ENCODE data around the gene CHDH.
A peak's percentile ranks its signal among the peaks of the same experiment; 100 is the strongest.

The CHDH gene

GRCh38 chr3:53885239-53885638 lies 39.0 kb upstream of the CHDH start:
- H3K79me2 ChIP-seq (ENCODE audit: insufficient read depth, low read length): peaks cover 13% of the 10 kb centered on the region
- H3K27ac ChIP-seq (ENCODE audit: low read length): no peak overlapping the region
- no peaks in the 10 kb centered on the region for H4K20me1 ChIP-seq (ENCODE audit: insufficient read depth, low read length)
- H3K4me1 ChIP-seq (ENCODE audit: insufficient read depth, low read length): peaks cover 19% of the 10 kb centered on the region
- ATAC-seq (ENCODE audit: insufficient read depth, low read depth) (no peak), DNase-seq (no peak)
- H3K4me3 ChIP-seq (ENCODE audit: low read depth in 1 of 2, low read length in 2 of 2): no peak overlapping the region
- no peak overlapping the region for H2AFZ ChIP-seq (ENCODE audit: low read depth, low read length)
- TF ChIP-seq EZH2 (IDR thresholded peaks at IDR 0.05; ENCODE audit: borderline replicate concordance, low read depth, low read length, severe bottlenecking): no peak
- TF ChIP-seq, protein P1, sequence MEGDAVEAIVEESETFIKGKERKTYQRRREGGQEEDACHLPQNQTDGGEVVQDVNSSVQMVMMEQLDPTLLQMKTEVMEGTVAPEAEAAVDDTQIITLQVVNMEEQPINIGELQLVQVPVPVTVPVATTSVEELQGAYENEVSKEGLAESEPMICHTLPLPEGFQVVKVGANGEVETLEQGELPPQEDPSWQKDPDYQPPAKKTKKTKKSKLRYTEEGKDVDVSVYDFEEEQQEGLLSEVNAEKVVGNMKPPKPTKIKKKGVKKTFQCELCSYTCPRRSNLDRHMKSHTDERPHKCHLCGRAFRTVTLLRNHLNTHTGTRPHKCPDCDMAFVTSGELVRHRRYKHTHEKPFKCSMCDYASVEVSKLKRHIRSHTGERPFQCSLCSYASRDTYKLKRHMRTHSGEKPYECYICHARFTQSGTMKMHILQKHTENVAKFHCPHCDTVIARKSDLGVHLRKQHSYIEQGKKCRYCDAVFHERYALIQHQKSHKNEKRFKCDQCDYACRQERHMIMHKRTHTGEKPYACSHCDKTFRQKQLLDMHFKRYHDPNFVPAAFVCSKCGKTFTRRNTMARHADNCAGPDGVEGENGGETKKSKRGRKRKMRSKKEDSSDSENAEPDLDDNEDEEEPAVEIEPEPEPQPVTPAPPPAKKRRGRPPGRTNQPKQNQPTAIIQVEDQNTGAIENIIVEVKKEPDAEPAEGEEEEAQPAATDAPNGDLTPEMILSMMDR (IDR thresholded peaks at IDR 0.05; ENCODE audit: borderline replicate concordance, extremely low read depth, low read length, poor library complexity, severe bottlenecking): no peak
- peaks cover 22% of the 10 kb centered on the region for H3K27me3 ChIP-seq (ENCODE audit: insufficient read depth, low read length, poor library complexity)
- H3K9me3 ChIP-seq (ENCODE audit: insufficient read depth, low read length, severe bottlenecking): no peaks in the 10 kb centered on the region
- peaks cover 5% of the 10 kb centered on the region; the same call in 1 of the 2 replicates for H3K36me3 ChIP-seq (ENCODE audit: insufficient read depth, low read length)
- H3K4me2 ChIP-seq (ENCODE audit: insufficient read depth, low read length): no peak overlapping the region
- no peak overlapping the region for H3K9ac ChIP-seq (ENCODE audit: low read depth, low read length)

DNA sequence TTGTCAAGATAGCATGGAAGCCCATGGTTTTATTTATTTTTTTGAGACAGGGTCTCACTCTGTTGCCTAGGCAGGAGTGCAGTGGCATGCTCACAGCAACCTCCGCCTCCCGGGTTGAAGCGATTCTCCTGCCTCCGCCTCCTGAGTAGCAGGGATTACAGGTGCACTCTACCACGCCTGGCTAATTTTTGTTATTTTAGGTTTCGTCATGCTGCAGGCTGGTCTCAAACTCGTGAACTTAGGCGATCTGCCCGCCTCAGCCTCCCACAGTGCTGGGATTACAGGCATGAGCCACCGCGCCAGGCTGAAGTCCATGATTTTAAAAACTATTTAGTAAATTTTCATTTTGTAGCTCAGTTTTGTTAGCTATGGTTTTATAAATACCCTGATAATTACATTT lies 38.4 kb upstream of the CHDH start:
- Histone ChIP-seq H3K9ac (ENCODE audit: low read depth, low read length) (no peak overlapping the region), H3K27me3 (ENCODE audit: insufficient read depth, low read length, poor library complexity) (peaks cover 20% of the 10 kb centered on the region), H3K4me1 (ENCODE audit: insufficient read depth, low read length) (peaks cover 21% of the 10 kb centered on the region), H3K27ac (ENCODE audit: low read length) (no peak overlapping the region), H4K20me1 (ENCODE audit: insufficient read depth, low read length) (no peaks in the 10 kb centered on the region), H3K4me3 (ENCODE audit: low read depth in 1 of 2, low read length in 2 of 2) (no peak overlapping the region), H2AFZ (ENCODE audit: low read depth, low read length) (no peak overlapping the region), H3K4me2 (ENCODE audit: insufficient read depth, low read length) (no peak overlapping the region), H3K79me2 (ENCODE audit: insufficient read depth, low read length) (peaks cover 13% of the 10 kb centered on the region), H3K9me3 (ENCODE audit: insufficient read depth, low read length, severe bottlenecking) (no peaks in the 10 kb centered on the region), H3K36me3 (ENCODE audit: insufficient read depth, low read length) (peaks cover 11% of the 10 kb centered on the region)
- TF ChIP-seq, protein P1 (IDR thresholded peaks at IDR 0.05; ENCODE audit: borderline replicate concordance, extremely low read depth, low read length, poor library complexity, severe bottlenecking): no peak
- no peak for TF ChIP-seq EZH2 (IDR thresholded peaks at IDR 0.05; ENCODE audit: borderline replicate concordance, low read depth, low read length, severe bottlenecking)
- ATAC-seq (ENCODE audit: insufficient read depth, low read depth): no peak
- no peak for DNase-seq

GRCh38 chr3:53883008-53883407 lies 36.8 kb upstream of the CHDH start:
- Histone ChIP-seq H3K4me2 (ENCODE audit: insufficient read depth, low read length) (no peak overlapping the region), H3K27me3 (ENCODE audit: insufficient read depth, low read length, poor library complexity) (peaks cover 18% of the 10 kb centered on the region), H3K4me1 (ENCODE audit: insufficient read depth, low read length) (peaks cover 21% of the 10 kb centered on the region), H3K27ac (ENCODE audit: low read length) (no peak overlapping the region), H2AFZ (ENCODE audit: low read depth, low read length) (peak overlapping the region; percentile 63; the same call in 1 of the 2 replicates), H4K20me1 (ENCODE audit: insufficient read depth, low read length) (no peaks in the 10 kb centered on the region), H3K9me3 (ENCODE audit: insufficient read depth, low read length, severe bottlenecking) (no peaks in the 10 kb centered on the region), H3K4me3 (ENCODE audit: low read depth in 1 of 2, low read length in 2 of 2) (no peak overlapping the region), H3K9ac (ENCODE audit: low read depth, low read length) (no peak overlapping the region), H3K79me2 (ENCODE audit: insufficient read depth, low read length) (peaks cover 13% of the 10 kb centered on the region), H3K36me3 (ENCODE audit: insufficient read depth, low read length) (peaks cover 25% of the 10 kb centered on the region)
- TF ChIP-seq EZH2 (IDR thresholded peaks at IDR 0.05; ENCODE audit: borderline replicate concordance, low read depth, low read length, severe bottlenecking): no peak
- DNase-seq (no peak), ATAC-seq (ENCODE audit: insufficient read depth, low read depth) (no peak)

DNA sequence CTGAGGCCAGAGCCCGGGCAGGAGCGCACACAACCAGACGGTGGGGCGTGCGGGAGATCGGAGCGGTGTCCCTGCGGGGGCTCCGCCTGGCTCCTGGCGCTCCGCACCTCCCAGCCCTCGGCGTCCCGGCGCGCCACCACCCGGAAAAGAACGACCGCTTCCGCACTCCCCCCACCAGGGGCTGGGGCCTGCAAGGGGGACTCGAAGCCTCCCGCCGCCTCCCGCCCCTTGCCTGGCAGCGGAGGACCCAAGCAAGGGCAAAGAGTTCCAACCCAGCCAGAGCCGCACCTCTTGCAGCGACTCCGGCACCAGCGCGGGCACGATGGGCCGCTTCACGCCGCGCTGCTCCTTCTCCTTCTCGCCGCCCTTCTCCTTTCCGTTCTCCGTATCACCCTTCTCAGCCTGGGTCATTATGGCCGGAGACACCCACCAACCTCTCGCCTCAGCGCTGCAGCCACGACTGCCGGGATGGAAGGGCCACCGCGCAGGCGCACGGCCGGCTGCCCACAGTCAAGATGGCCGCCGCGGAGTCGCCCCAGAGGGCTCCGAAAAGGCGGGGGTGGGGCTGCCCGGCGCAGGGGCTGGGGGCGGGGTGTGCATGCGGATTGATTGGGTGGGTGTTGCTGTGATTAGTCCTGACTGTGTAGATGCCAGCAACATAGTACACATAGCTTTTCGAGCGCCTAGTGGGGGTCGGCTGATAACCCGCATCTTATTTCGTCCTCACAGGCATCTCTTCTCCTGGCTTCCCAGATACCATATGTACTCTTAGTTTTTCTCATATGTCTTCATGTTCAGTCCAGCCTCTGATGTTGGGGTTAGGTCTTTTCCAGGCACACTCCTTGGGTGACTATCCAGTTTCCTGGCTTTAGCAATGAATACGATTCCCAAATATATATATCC lies 35.7 kb upstream of the CHDH start, which contains the start of gene ACTR8:
Gene ACTR8, minus strand, starts transcription at position 462 of the 903 bp plus-strand sequence. Its CDS starts 51 bp downstream, at position 411.
- H3K36me3 ChIP-seq (ENCODE audit: insufficient read depth, low read length): peaks cover 36% of the 10 kb centered on the region
- peak within 1 kb of the TSS; percentile 72 to 78 for H3K4me3 ChIP-seq (ENCODE audit: low read depth in 1 of 2, low read length in 2 of 2)
- H3K4me1 ChIP-seq (ENCODE audit: insufficient read depth, low read length): peaks cover 18% of the 10 kb centered on the region
- peak within 1 kb of the TSS; percentile 77 for H3K4me2 ChIP-seq (ENCODE audit: insufficient read depth, low read length)
- no peaks in the 10 kb centered on the region for H4K20me1 ChIP-seq (ENCODE audit: insufficient read depth, low read length)
- DNase-seq (peak; percentile 89), ATAC-seq (ENCODE audit: insufficient read depth, low read depth) (peak; percentile 92)
- H3K79me2 ChIP-seq (ENCODE audit: insufficient read depth, low read length): peaks cover 13% of the 10 kb centered on the region
- H2AFZ ChIP-seq (ENCODE audit: low read depth, low read length): peak within 1 kb of the TSS; percentile 89
- H3K9ac ChIP-seq (ENCODE audit: low read depth, low read length): peak within 1 kb of the TSS; percentile 76
- H3K27ac ChIP-seq (ENCODE audit: low read length): peak within 1 kb of the TSS; percentile 82
- no peak for TF ChIP-seq EZH2 (IDR thresholded peaks at IDR 0.05; ENCODE audit: borderline replicate concordance, low read depth, low read length, severe bottlenecking)
- TF ChIP-seq, protein P1 (IDR thresholded peaks at IDR 0.05; ENCODE audit: borderline replicate concordance, extremely low read depth, low read length, poor library complexity, severe bottlenecking): no peak
- H3K27me3 ChIP-seq (ENCODE audit: insufficient read depth, low read length, poor library complexity): peaks cover 10% of the 10 kb centered on the region
- no peaks in the 10 kb centered on the region for H3K9me3 ChIP-seq (ENCODE audit: insufficient read depth, low read length, severe bottlenecking)
